ENCODE data around the gene CST6.

DNA sequence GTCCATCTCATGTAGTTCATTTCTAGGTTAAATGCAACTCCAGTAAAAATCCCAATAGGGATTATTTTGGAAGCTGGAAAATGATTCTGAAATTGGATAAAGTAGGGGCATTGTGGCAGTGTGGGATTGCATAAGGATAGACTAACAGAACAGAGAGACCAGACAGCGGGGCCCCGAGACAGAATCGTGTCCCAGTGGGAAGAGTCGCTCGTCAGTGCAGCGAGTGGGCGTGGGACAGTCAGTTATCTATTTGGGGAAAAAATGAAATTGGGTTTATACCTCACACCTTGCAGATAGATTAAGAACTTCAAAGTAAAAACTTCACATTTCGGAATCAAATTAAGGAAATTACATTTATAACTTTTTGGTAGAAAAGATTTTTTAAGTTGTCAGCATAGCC, 39.7 kb upstream of the CST6 start:
- TF ChIP-seq, protein P1, sequence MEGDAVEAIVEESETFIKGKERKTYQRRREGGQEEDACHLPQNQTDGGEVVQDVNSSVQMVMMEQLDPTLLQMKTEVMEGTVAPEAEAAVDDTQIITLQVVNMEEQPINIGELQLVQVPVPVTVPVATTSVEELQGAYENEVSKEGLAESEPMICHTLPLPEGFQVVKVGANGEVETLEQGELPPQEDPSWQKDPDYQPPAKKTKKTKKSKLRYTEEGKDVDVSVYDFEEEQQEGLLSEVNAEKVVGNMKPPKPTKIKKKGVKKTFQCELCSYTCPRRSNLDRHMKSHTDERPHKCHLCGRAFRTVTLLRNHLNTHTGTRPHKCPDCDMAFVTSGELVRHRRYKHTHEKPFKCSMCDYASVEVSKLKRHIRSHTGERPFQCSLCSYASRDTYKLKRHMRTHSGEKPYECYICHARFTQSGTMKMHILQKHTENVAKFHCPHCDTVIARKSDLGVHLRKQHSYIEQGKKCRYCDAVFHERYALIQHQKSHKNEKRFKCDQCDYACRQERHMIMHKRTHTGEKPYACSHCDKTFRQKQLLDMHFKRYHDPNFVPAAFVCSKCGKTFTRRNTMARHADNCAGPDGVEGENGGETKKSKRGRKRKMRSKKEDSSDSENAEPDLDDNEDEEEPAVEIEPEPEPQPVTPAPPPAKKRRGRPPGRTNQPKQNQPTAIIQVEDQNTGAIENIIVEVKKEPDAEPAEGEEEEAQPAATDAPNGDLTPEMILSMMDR (IDR thresholded peaks at IDR 0.05), result no peak
- no peak for TF ChIP-seq POLR2A (IDR thresholded peaks at IDR 0.05)

All from lower leg skin (tissue), 3 donors.